HG02981 (cell line): ENCODE measurements around the gene RGL1.

Experiments used
- ATAC-seq: cut with Tn5 transposase; IDR thresholded peaks from one replicate; pipeline ENCODE4 v1.9.1; 2021; ENCODE audit warnings: mild to moderate bottlenecking, moderate library complexity; ENCODE audit not compliant: unreplicated experiment

The RGL1 gene

GRCh38 chr1:183859119-183859518, 54.2 kb downstream of the RGL1 start:
- no peak for ATAC-seq

- ATAC-seq = no peak
These were observed 54.9 kb downstream of the RGL1 start for GRCh38 chr1:183859831-183860230.

GRCh38 chr1:183862967-183863366, 58.0 kb downstream of the RGL1 start:
- no peak for ATAC-seq

- no peak for ATAC-seq
These were observed 58.9 kb downstream of the RGL1 start for GRCh38 chr1:183863852-183864251.

GRCh38 chr1:183864611-183865010, 59.7 kb downstream of the RGL1 start:
- no peak for ATAC-seq

- ATAC-seq = no peak
These were observed 64.3 kb downstream of the RGL1 start for GRCh38 chr1:183869230-183869629.

GRCh38 chr1:183869664-183870063, 64.7 kb downstream of the RGL1 start:
- ATAC-seq = no peak

GRCh38 chr1:183870351-183871077, 65.6 kb downstream of the RGL1 start:
- no peak for ATAC-seq

GRCh38 chr1:183871142-183871541, 66.2 kb downstream of the RGL1 start:
- no peak for ATAC-seq

- no peak for ATAC-seq
These were observed 66.7 kb downstream of the RGL1 start for GRCh38 chr1:183871601-183872000.

- ATAC-seq = no peak
These were observed 67.5 kb downstream of the RGL1 start for GRCh38 chr1:183872403-183872802.

GRCh38 chr1:183873642-183874041, 68.7 kb downstream of the RGL1 start:
- ATAC-seq = peak; percentile 62

GRCh38 chr1:183876309-183876708, 71.4 kb downstream of the RGL1 start:
- no peak for ATAC-seq

- no peak for ATAC-seq
These were observed 72.3 kb downstream of the RGL1 start for GRCh38 chr1:183877053-183877720.

GRCh38 chr1:183879494-183879893, 74.6 kb downstream of the RGL1 start:
- ATAC-seq = no peak

- no peak for ATAC-seq
These were observed 75.0 kb downstream of the RGL1 start for GRCh38 chr1:183879966-183880365.

GRCh38 chr1:183880531-183881243, 75.8 kb downstream of the RGL1 start:
- no peak for ATAC-seq

GRCh38 chr1:183881387-183882131, 76.6 kb downstream of the RGL1 start:
- ATAC-seq = no peak

GRCh38 chr1:183882335-183883167, 77.6 kb downstream of the RGL1 start:
- ATAC-seq = no peak

- no peak for ATAC-seq
These were observed 78.7 kb downstream of the RGL1 start for GRCh38 chr1:183883623-183884022.
